GM19452 (cell line): ENCODE data around the gene INAFM2.
A peak's percentile ranks its signal among the peaks of the same experiment; 100 is the strongest.

Experiments used
- ATAC-seq: cut with Tn5 transposase; IDR thresholded peaks from one replicate; pipeline ENCODE4 v1.9.1; 2021; ENCODE audit not compliant: unreplicated experiment

INAFM2 gene

DNA sequence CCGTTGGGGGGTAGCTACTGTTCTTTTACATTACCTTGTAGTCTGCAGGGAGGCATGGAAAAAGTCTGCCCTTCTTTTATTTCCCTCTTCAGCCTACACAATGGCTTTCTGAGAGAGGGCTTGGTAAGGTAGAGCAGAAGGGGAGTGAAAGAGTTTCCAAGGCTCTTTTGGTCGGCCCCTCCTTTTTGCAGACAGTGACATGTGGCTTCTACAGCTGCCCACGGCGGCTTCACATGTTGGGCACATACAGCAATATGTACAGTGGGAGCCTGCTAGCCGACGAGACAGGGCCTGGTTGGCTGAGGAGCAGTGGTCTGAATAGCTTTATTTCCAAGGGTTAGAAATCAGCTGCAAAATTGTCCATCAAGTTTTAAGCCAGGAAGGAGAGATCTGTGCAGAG, 4.0 kb downstream of the INAFM2 start:
- no peak for ATAC-seq

GRCh38 chr15:40328176-40328575, 4.7 kb downstream of the INAFM2 start:
- ATAC-seq, result no peak

- ATAC-seq, result no peak
These were observed 5.3 kb downstream of the INAFM2 start for GRCh38 chr15:40328751-40329150.

DNA sequence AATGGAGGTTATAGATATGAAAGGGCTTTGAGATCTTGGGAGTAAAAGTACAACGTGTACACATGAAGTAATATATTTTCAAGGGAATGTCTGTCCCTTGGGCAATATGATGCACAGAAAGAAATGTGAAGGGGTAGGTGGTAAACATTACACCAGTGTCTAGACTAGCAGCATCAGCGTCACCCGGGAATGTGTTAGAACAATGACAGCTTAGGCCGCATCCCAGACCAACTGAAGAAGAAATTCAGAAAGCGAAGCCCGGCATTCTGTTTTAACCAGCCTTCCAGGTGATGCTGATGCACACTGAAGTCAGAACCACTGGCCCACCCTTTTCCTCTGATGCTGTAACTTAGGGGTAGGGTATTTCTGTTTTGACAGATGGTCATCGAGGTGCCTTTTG, 6.3 kb downstream of the INAFM2 start:
- no peak for ATAC-seq

- ATAC-seq, result no peak
These were observed 6.9 kb downstream of the INAFM2 start for GRCh38 chr15:40330368-40330836.

GRCh38 chr15:40331026-40331425, 7.5 kb downstream of the INAFM2 start:
- no peak for ATAC-seq

DNA sequence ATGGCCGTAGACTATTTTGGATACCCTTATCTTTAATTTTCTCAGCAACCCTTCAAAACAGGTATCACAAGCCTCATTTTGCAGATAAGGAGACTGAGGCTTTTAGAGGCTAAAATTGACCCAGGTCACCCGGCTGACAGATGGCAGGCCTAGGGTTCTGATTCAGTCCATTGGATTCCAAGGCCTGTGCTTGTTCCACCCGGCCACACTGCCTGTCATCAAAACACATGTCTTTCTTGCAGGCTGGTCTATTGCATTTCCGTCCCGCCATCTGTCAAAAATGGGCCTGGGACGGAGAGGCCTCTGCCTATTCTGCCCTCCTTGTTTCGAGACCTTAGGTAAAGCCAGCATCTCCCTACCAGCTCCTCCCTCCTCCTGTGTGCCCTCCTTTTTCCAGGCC, 8.1 kb downstream of the INAFM2 start:
- no peak for ATAC-seq

- ATAC-seq, result no peak
These were observed 8.8 kb downstream of the INAFM2 start for GRCh38 chr15:40332113-40332781.

DNA sequence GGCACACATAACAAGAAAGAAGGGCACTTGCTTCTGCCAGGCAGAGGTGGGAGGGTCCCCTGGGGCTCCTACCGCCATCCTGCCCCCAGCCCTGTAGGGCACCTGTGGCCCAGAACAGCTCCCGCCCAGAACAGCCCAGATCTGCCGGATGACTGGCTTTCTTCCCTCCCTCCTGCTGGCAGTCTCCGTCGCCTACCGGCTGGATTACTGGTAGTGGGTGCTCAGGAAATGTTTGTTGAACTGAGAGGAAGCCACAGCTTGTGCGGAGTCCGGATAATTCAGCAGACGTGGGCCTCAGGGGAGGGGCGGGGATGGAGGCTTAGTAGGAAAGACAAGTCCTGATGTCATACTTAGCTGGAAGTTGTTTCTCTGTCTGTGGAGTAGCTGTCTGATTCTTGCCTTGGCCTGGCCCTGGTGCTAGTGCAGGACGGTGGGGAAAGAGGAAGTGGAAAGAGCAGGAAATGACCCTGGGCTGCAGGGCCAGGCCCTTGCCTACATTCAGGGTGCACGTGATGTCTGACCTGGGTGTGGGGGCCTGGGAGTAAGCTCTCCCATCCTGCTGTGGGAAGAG, 10.5 kb downstream of the INAFM2 start:
- no peak for ATAC-seq

GRCh38 chr15:40334541-40334940, 11.0 kb downstream of the INAFM2 start:
- no peak for ATAC-seq

DNA sequence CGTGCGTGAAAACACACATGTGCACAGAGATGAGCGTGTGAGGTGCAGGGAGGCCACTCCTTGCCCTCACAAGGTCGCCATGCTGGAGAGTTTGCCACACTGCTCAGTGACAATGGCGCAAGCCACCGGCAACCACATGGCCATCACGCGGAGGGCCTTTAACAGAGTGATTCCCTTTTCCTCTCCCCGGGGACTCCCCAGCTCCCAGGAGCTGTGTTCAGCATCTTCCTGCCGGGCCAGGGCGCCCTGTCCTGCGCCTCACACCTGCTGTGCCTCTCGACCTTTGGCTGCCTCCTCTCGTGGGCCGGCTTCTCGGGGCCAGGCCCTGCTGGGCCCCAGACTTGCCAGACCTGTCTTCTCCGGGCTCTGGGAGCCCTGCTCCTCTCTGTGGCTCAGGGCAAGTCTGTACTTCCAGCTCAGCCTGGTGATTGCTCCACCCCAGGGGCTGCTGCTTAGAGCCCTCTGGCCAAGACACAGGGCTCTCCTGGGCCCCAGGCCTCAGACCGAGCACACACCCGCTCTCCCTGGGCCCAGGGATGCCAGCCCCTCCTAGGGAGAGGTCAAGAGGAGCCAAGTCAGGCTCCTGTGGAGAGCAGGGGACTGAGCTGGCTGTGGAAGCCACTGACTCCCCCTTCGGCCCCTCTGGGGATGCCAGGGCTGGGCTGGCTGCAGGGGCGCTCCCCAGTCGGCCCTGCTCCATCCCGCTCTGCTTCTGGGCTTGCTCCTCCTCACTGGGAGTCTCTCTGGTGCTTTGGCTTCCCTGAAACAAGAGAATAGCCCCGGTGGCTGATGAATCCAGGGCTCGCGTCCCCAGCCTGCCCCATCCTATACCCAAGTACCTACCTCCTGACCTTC, 11.7 kb downstream of the INAFM2 start:
- no peak for ATAC-seq

DNA sequence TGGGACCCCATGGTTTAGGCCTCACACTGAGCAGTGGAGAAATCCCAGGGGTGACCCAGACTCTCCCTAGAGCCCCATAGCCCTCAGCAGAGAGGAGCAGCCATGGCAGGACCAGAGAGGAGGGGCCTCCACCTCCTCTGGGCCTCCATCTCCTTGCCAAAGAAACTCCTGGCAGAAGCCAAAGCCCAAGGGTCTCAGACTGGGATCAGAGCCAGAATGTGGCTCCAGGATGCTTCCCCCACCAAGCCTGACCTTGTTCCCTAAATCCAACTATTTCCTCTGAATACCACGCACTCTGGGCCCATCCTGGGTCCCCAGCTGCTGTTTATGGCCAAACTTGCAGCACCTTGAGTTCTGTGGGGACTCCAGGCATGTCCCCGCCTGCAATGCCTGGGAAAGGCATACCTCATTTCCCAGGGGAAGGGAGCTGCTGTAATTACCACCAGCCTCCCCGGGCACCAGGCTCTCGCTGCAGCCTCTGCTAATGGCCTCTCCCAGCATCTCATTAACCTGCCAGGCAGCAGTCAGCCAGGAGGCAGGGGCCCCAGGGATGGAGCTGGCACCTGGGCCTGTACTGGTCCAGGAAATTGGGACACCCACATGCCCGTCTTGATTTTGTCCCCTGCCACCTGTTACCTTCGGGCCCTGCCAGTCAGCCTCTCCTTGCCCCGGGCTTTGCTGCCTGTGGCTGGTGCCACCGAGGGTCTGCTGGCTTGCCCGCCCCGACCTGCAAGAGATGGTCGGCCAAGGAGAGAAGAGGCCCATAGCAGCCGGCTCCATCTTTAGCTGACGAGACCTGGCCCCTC, 12.6 kb downstream of the INAFM2 start:
- no peak for ATAC-seq

- ATAC-seq, result no peak
These were observed 13.2 kb downstream of the INAFM2 start for GRCh38 chr15:40336744-40337122.

GRCh38 chr15:40337597-40337996, 14.1 kb downstream of the INAFM2 start:
- ATAC-seq, result no peak

DNA sequence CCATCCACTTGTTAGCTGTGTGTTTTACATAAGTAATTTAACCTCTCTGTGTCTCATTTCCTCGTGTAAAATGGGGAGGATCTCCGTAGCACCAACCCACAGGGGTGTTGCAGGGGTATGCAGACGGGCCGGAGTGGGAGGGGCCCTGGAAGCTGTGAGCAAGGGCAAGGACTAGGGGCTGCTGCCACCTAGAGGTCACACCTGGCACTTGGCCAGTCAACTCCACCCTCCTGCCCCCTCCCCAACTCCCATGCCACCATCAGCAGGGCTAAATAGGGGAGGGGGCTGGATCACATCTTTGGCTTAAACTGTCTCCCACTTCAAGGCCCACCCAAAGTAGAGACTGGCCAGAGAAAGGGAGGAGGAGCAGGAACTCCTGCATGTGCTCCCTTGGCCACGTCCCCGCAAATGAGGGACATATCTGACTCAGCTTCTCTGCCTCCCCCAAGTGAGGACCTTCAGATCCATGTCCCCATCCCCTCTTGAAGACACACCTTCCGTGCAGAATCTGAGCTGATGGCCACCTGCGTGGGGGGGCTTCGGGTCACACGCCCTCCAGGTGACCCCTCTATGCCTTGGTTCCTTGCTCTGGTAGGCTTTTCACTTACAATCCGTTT, 14.7 kb downstream of the INAFM2 start:
- ATAC-seq, result peak; percentile 69

DNA sequence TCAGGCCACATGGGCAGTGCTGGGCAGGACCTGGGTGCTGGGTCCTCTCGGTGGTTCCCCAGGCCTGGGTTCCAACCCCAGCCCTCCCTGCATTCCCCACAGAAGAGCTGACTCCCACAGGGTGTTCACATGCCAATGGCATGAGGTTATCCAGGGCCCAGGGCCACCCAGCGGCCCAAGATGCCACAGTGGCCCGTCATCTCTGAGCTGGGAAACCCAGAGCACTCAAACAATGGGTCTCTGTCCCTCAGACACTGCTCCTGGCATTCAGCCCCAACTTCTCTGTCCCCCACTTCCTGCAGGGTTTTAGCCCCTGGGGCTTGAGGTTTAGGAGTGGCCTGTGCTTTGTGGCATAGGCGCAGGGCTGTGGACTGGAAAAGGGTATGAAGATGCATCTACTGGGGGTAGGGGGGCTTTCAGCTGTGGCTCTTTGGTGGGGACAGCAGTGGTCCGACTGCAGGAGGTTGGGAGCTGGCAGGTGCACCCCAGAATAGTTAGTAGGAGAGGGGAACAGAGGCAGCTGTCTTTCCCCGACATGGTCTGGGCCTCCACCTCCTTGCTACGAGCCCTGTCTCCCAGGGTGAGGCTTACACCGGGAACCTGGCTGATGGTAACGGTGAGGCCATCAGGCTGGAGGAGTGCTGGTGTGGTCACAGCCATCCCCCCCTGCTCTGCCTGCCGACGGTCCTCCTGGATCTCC, 15.6 kb downstream of the INAFM2 start:
- ATAC-seq, result no peak

GRCh38 chr15:40339621-40339945, 16.1 kb downstream of the INAFM2 start:
- no peak for ATAC-seq

- no peak for ATAC-seq
These were observed 16.7 kb downstream of the INAFM2 start for GRCh38 chr15:40340038-40340739.

DNA sequence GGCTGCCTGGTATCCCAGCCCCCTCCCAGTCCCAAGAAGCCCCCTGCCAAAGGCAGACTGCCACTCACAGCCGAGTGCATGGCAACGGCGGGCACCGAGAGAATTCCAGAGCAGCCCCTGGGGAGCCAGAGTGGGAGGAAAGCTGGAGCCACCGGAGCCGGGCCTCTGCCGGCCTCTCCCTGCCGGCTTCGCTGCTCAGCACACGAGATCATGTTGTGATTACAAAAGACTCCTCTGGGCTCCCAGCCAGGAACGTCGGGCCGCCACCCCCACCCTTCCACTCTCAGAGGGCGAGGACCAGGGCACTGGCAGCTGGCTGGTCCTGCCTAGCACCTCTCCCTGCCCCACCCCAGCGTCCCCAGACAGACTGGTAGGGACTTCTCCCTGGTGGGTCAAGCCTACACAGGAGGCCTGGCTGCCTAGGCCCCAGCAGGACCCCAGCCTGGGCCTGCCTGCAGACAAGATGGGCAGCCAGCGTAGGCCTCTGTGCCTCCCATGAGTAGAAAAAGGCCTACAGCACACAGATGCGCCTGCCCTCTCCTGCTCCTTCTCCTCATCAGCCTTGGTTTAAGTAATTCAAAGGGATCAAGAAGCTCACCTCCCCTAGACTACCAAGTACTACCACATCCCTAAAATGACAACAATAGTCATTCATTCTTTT, 17.4 kb downstream of the INAFM2 start, which contains the start of gene CCDC9B:
Gene CCDC9B (minus strand): TSS at position 200 of the 661 bp plus-strand sequence. CDS start 120 bp downstream, at position 80.
- ATAC-seq, result no peak
